T-helper 17 cell (primary cell): ENCODE data around the gene SEPSECS. TPM values are rescaled to one million over a fixed set of nuclear protein-coding genes. Genes with fewer than 3 reads are reported as not detected.

ENCODE experiments used
- ATAC-seq: fragments of 150-1000 bp; cut with Tn5 transposase; 2 replicates; pipeline ENCODE4 v1.10.0; 2021; ENCODE audit warnings: mild to moderate bottlenecking, moderate library complexity
- DNase-seq, 3 donors: peaks; one replicate each; pipeline versions ENCODE4 v3.0.0 to v3.0.0-alpha.2; 2020 to 2021
- H3K9me3 ChIP-seq: one replicate; pipeline ENCODE4 v1.7.0; 2013; ENCODE audit warnings: low read length, mild to moderate bottlenecking; ENCODE audit not compliant: control insufficient read depth, poor library complexity, severe bottlenecking
- H3K27ac Mint-ChIP-seq: one replicate; pipeline ENCODE4 v1.8.0; 2022; ENCODE audit warnings: mild to moderate bottlenecking, moderate library complexity, mixed read lengths
- H3K27me3 Mint-ChIP-seq: one replicate; pipeline ENCODE4 v1.8.0; 2022; ENCODE audit warnings: mixed read lengths
- H3K36me3 Mint-ChIP-seq: one replicate; pipeline ENCODE4 v1.8.0; 2022; ENCODE audit warnings: low read depth, mixed read lengths
- H3K4me1 Mint-ChIP-seq: one replicate; pipeline ENCODE4 v1.8.0; 2022; ENCODE audit warnings: mild to moderate bottlenecking, mixed read lengths
- H3K4me3 Mint-ChIP-seq: one replicate; pipeline ENCODE4 v1.8.0; 2022; ENCODE audit warnings: mild to moderate bottlenecking, moderate library complexity, mixed read lengths
- total RNA-seq, 4 donors: library from RNA in 2 of 4; stranded (reverse) in 2 of 4; gene quantifications; one replicate each; pipeline ENCODE4 v1.2.3 and lab custom pipeline; 2022 to 2026

The SEPSECS gene
- total RNA-seq, 2 donors from 2014 or later = 15.9 to 21.2 TPM

GRCh38 chr4:25078523-25078922 is 81.7 kb downstream of the SEPSECS start:
- no peaks in the 10 kb centered on the region for H3K9me3 ChIP-seq
- H3K4me1 Mint-ChIP-seq = no peaks in the 10 kb centered on the region
- no peaks in the 10 kb centered on the region for H3K36me3 Mint-ChIP-seq
- no peak for ATAC-seq
- H3K27me3 Mint-ChIP-seq = peaks cover 54% of the 10 kb centered on the region
- H3K4me3 Mint-ChIP-seq = no peak overlapping the region
- no peak overlapping the region for H3K27ac Mint-ChIP-seq
- no peak for DNase-seq

- H3K4me3 Mint-ChIP-seq = no peak overlapping the region
- H3K27ac Mint-ChIP-seq = no peak overlapping the region
- H3K36me3 Mint-ChIP-seq = no peaks in the 10 kb centered on the region
- H3K27me3 Mint-ChIP-seq = peaks cover 46% of the 10 kb centered on the region
- no peaks in the 10 kb centered on the region for H3K9me3 ChIP-seq
- ATAC-seq (no peak), DNase-seq (no peak)
- H3K4me1 Mint-ChIP-seq = no peaks in the 10 kb centered on the region
Observed at GRCh38 chr4:25076625-25077398, 83.4 kb downstream of the SEPSECS start.

- no peak for DNase-seq
- H3K27ac Mint-ChIP-seq = no peak overlapping the region
- no peaks in the 10 kb centered on the region for H3K36me3 Mint-ChIP-seq
- no peaks in the 10 kb centered on the region for H3K4me1 Mint-ChIP-seq
- peaks cover 41% of the 10 kb centered on the region for H3K27me3 Mint-ChIP-seq
- no peak for ATAC-seq
- H3K9me3 ChIP-seq = no peaks in the 10 kb centered on the region
- H3K4me3 Mint-ChIP-seq = no peak overlapping the region
Observed at GRCh38 chr4:25075851-25076250, 84.4 kb downstream of the SEPSECS start.

GRCh38 chr4:25075129-25075528 is 85.1 kb downstream of the SEPSECS start:
- no peaks in the 10 kb centered on the region for H3K9me3 ChIP-seq
- DNase-seq = no peak
- ATAC-seq = no peak
- Mint-ChIP-seq H3K36me3 (no peaks in the 10 kb centered on the region), H3K27ac (no peak overlapping the region), H3K4me1 (no peaks in the 10 kb centered on the region), H3K4me3 (no peak overlapping the region), H3K27me3 (peaks cover 44% of the 10 kb centered on the region)

GRCh38 chr4:25070545-25070944 is 89.7 kb downstream of the SEPSECS start:
- DNase-seq = no peak
- Mint-ChIP-seq H3K4me3 (no peak overlapping the region), H3K4me1 (no peaks in the 10 kb centered on the region), H3K36me3 (no peaks in the 10 kb centered on the region), H3K27me3 (peaks cover 24% of the 10 kb centered on the region), H3K27ac (no peak overlapping the region)
- no peaks in the 10 kb centered on the region for H3K9me3 ChIP-seq
- ATAC-seq = no peak

Other genes starting within 250 kb of the SEPSECS start
- gene CCDC149, start 247.4 kb downstream of the SEPSECS start, total RNA-seq = under 1 TPM; 0.16 to 0.75 TPM
- not detected for gene LGI2, start 129.5 kb downstream of the SEPSECS start, total RNA-seq
- 10 to 100 TPM; 12.6 to 12.8 TPM for gene PI4K2B, start 73.6 kb upstream of the SEPSECS start, total RNA-seq
- 10 to 100 TPM in 1 of 2 donors, 1 to 10 TPM in 1; 8.8 to 11.4 TPM for gene ZCCHC4, start 152.3 kb upstream of the SEPSECS start, total RNA-seq
- 10 to 100 TPM; 36.2 to 41.4 TPM for gene ANAPC4, start 216.8 kb upstream of the SEPSECS start, total RNA-seq